K562 (cell line): ENCODE results near the gene PRDM10. TPM values are rescaled to one million over a fixed set of nuclear protein-coding genes. Genes with fewer than 3 reads are reported as not detected.

Experiments used
- ATAC-seq: fragments of 200-7000 bp; cut with Tn5 transposase; 3 replicates; pipeline ENCODE4 v1.9.1; 2020; ENCODE audit warnings: moderate library complexity
- BruUV-seq: library from RNA; stranded (reverse); fragments of 400-500 nt; replicated peaks from 2 replicates; lab custom pipeline; 2021; lab: Mats Ljungman, UMichigan
- CTCF ChIA-PET: fragments of 300-600 bp; formaldehyde crosslinking; extraction: SDS; loops from one replicate; lab custom pipeline; 2021; ENCODE audit warnings: low intra/inter-chr PET ratio; lab: Yijun Ruan, JAX
- POLR2A ChIA-PET: fragments of 300-600, 350-650 bp; sonication (Branson Sonifier 250); formaldehyde crosslinking; extraction: SDS; loops from one replicate; lab custom pipeline; 2021; ENCODE audit warnings: antibody characterized with exemption, inconsistent platforms; lab: Yijun Ruan, JAX
- DNase-seq, 4 experiments: peaks; one replicate each; pipeline versions ENCODE4 v3.0.0 to v3.0.0-alpha.2; 2011 to 2018; ENCODE audit warnings: low spot score in 3 of 4, mixed read lengths in 3 of 4; ENCODE audit errors: extremely low read depth in 1 of 4
- FAIRE-seq: peaks from 2 replicates; lab custom pipeline; 2011; peaks lifted over from hg19 to GRCh38; lab: Jason Lieb, UNC
- H2AFZ ChIP-seq: 2 replicates; pipeline ENCODE4 v1.6.0; 2011; ENCODE audit warnings: low read depth, low read length, control low read depth, inconsistent platforms
- H3K27ac ChIP-seq: fragments of 200-600 bp; 3 replicates; pipeline ENCODE4 v1.8.0; 2011; ENCODE audit warnings: low read depth, mild to moderate bottlenecking, control low read depth, inconsistent platforms, low read length, moderate library complexity, mixed read lengths; ENCODE audit errors: extremely low read depth
- H3K27me3 ChIP-seq, 2 experiments: fragments of 300-600 bp in 1 of 2; 2 replicates in 1 of 2; 3 replicates in 1 of 2; pipeline versions ENCODE4 v1.6.0 to v1.8.0; 2011; ENCODE audit warnings: inconsistent platforms in 2 of 2, low read length in 2 of 2, mild to moderate bottlenecking in 1 of 2, mixed read lengths in 1 of 2, moderate library complexity in 1 of 2; ENCODE audit not compliant: control insufficient read depth in 2 of 2, insufficient read depth in 2 of 2
- H3K36me3 ChIP-seq: fragments of 300-600 bp; 3 replicates; pipeline ENCODE4 v1.8.0; 2011; ENCODE audit warnings: mild to moderate bottlenecking, low read length, inconsistent platforms; ENCODE audit not compliant: control insufficient read depth, insufficient read depth
- H3K4me1 ChIP-seq, 2 experiments: fragments of 200-600 bp in 1 of 2; replicated peaks in 1 of 2; 2 replicates in 1 of 2; 3 replicates in 1 of 2; pipeline versions ENCODE4 v1.5.1 to v1.8.0; 2011; ENCODE audit warnings: inconsistent platforms in 2 of 2, low read length in 2 of 2, mild to moderate bottlenecking in 1 of 2, mixed read lengths in 1 of 2, moderate library complexity in 1 of 2; ENCODE audit not compliant: control insufficient read depth in 2 of 2, insufficient read depth in 2 of 2
- H3K4me2 ChIP-seq: 2 replicates; pipeline ENCODE4 v1.6.1; 2011; ENCODE audit warnings: low read length, control low read depth, inconsistent platforms, mixed read lengths; ENCODE audit not compliant: insufficient read depth
- H3K4me3 ChIP-seq: fragments of 200-600 bp; sonication (generic), shearing (Covaris generic); 2 replicates; pipeline ENCODE4 v1.5.1; 2016; ENCODE audit warnings: control low read depth, inconsistent platforms
- H3K79me2 ChIP-seq: fragments of 200-600 bp; 3 replicates; pipeline ENCODE4 v1.8.0; 2011; ENCODE audit warnings: low read length, inconsistent platforms; ENCODE audit not compliant: control insufficient read depth, insufficient read depth
- H3K9ac ChIP-seq, 2 experiments: 2 replicates each; pipeline versions ENCODE4 v1.6.0 to v1.6.1; 2011; ENCODE audit warnings: low read depth in 2 of 2, low read length in 2 of 2, control low read depth in 1 of 2, inconsistent platforms in 1 of 2, mild to moderate bottlenecking in 1 of 2, mixed read lengths in 1 of 2; ENCODE audit not compliant: insufficient read depth in 1 of 2
- H3K9me1 ChIP-seq: one replicate; pipeline ENCODE4 v1.6.0; 2011; ENCODE audit warnings: inconsistent platforms, mild to moderate bottlenecking, low read length, moderate library complexity; ENCODE audit not compliant: control insufficient read depth, insufficient read depth
- H3K9me3 ChIP-seq: replicated peaks from 2 replicates; pipeline ENCODE4 v1.5.1; 2011; ENCODE audit warnings: low read depth, low read length, inconsistent platforms; ENCODE audit not compliant: control insufficient read depth, insufficient read depth
- H4K20me1 ChIP-seq: replicated peaks from 2 replicates; pipeline ENCODE4 v1.6.1; 2011; ENCODE audit warnings: low read length, inconsistent platforms, mixed read lengths; ENCODE audit not compliant: control insufficient read depth, insufficient read depth
- ATF7 ChIP-seq: fragments of 450-650 bp; IDR thresholded peaks from 2 replicates; pipeline ENCODE4 v1.7.1; 2014; ENCODE audit warnings: mild to moderate bottlenecking, moderate library complexity
- CHD1 ChIP-seq: fragments of 200-600 bp; sonication (generic); IDR thresholded peaks from one replicate; pipeline ENCODE4 v1.6.1; 2012; ENCODE audit warnings: mild to moderate bottlenecking, moderate library complexity, low read length, inconsistent platforms
- HNRNPH1 ChIP-seq: fragments of 200-400 bp; formaldehyde crosslinking; optimal IDR thresholded peaks from 2 replicates; pipeline ENCODE3; 2017; ENCODE audit warnings: low read depth, mild to moderate bottlenecking, low read length, moderate library complexity
- NCOA4 ChIP-seq: fragments of 450-650 bp; IDR thresholded peaks from 2 replicates; pipeline ENCODE4 v1.6.1; 2018; ENCODE audit warnings: mild to moderate bottlenecking; ENCODE audit not compliant: partially characterized antibody
- PATZ1 ChIP-seq: fragments of 250-450 bp; sonication (Bioruptor Pico); IDR thresholded peaks from 2 replicates; pipeline ENCODE4 v1.5.0; 2020; ENCODE audit warnings: mild to moderate bottlenecking, borderline replicate concordance
- PTBP1 ChIP-seq: fragments of 200-400 bp; formaldehyde crosslinking; IDR thresholded peaks from 2 replicates; pipeline ENCODE4 v1.6.1; 2017; ENCODE audit warnings: low read depth, low read length
- PTTG1 ChIP-seq: fragments of 450-650 bp; IDR thresholded peaks from 2 replicates; pipeline ENCODE4 v1.6.1; 2016; ENCODE audit warnings: low read depth, mild to moderate bottlenecking, missing genetic modification characterization, missing compliant biosample characterization
- RFX1 ChIP-seq: fragments of 450-650 bp; IDR thresholded peaks from 2 replicates; pipeline ENCODE4 v1.6.1; 2016; ENCODE audit warnings: mild to moderate bottlenecking, moderate library complexity
- TAF15 ChIP-seq: fragments of 200-400 bp; formaldehyde crosslinking; IDR thresholded peaks from 2 replicates; pipeline ENCODE4 v1.6.1; 2017; ENCODE audit warnings: mild to moderate bottlenecking, low read depth, low read length, moderate library complexity
- TEAD1 ChIP-seq, 2 experiments: fragments of 450-650 bp in 1 of 2; sonication (generic) in 1 of 2; formaldehyde crosslinking; IDR thresholded peaks; 2 replicates each; pipeline versions ENCODE4 v1.4.0 to v1.8.0; 2020 to 2022; ENCODE audit warnings: mild to moderate bottlenecking in 2 of 2, missing genetic modification reagents in 1 of 2
- ZFPM2 ChIP-seq: fragments of 250-450 bp; sonication (Bioruptor Pico); IDR thresholded peaks from 2 replicates; pipeline ENCODE4 v1.5.1; 2022; ENCODE audit warnings: mild to moderate bottlenecking
- WGBS: fragments of 100-300 bp; shearing (Covaris generic); methylation state at CpG from one replicate; pipeline ENCODE4 v1.1.6; 2016; ENCODE audit warnings: low coverage, mixed read lengths; ENCODE audit not compliant: insufficient coverage; ENCODE audit errors: missing lambda C conversion rate; 5-methylcytosine and 5-hydroxymethylcytosine counted together
- in situ Hi-C: fragments of 300-500 bp; cut with MboI; formaldehyde crosslinking; loops from 4 replicates; pipeline ENCODE4 v1.15.0; 2018; ENCODE audit warnings: inconsistent platforms, mixed read lengths
- intact Hi-C: fragments of 100-400 bp; cut with micrococcal nuclease; formaldehyde crosslinking; loops from 2 replicates; pipeline ENCODE4 v1.14.2; 2022
- polyA plus RNA-seq, 8 experiments: library from polyadenylated mRNA; depleted of rRNA in 4 of 8; stranded (reverse) in 5 of 8; unstranded in 3 of 8; fragments of >200 nt; fragmentation: Nextera tagmentation in 2 of 8; fragmentation: Illumina TruSeq in 1 of 8; extraction: Ambion mirVana in 2 of 8; extraction: Trizol in 1 of 8; gene quantifications; 2 replicates each; pipeline versions ENCODE4 v1.2.1 to v1.2.3, GENCODE V29; 2011 to 2014; ENCODE audit warnings: inconsistent platforms in 1 of 8, missing spikeins in 1 of 8
- total RNA-seq, 7 experiments: library from RNA; depleted of rRNA in 6 of 7; stranded (reverse); fragments of >200 nt in 6 of 7; fragmentation: Illumina TruSeq in 2 of 7; extraction: Trizol in 2 of 7; gene quantifications; 2 replicates each; pipeline versions ENCODE4 v1.2.1 to v1.2.3, GENCODE V29; 2011 to 2021; ENCODE audit warnings: low replicate concordance in 1 of 7
- TF ChIP-seq, protein P1 (sequence below): sonication (generic); formaldehyde crosslinking; IDR thresholded peaks from 2 replicates; pipeline ENCODE4 v1.8.1; 2023; ENCODE audit warnings: missing genetic modification reagents, mild to moderate bottlenecking, borderline replicate concordance
- TF ChIP-seq, protein P2 (sequence below), 2 experiments: fragments of 450-650 bp in 1 of 2; sonication (generic) in 1 of 2; formaldehyde crosslinking; conservative IDR thresholded peaks; 2 replicates each; pipeline versions ENCODE4 v1.4.0 to v1.8.1; 2020 to 2022; ENCODE audit warnings: mild to moderate bottlenecking in 1 of 2, missing genetic modification reagents in 1 of 2

Gene PRDM10
- total and polyA plus RNA-seq, 9 of the 15 experiments (the other 6 are each of a cell fraction or from before 2014, with no cell fraction given): 0.89 to 9.3 (median 4.5) TPM

DNA sequence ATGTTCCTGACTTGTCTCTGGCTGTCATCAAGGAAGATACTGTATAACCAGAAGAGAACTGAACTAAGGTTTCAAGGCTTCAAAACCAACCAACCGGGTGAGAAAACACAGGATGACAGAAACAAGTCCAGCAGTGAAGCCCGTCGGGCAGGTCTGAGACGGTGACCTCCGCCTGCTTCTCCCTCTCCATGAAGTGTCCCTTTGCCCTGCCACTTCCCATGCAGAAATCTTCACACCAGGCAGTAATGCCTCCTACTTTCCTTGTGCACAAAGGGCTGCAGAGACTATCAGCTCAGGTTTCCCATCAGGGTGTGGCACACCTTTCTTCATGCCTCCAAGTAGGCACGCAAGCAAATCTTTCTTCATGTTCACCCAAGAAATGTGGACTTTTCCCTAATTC is 24.2 kb downstream of the PRDM10 start:
- ChIA-PET POLR2A (interaction anchor here (0.6 to 1.3 kb wide), 3 partner anchors 9 to 194 kb away, joined by 3 read pairs; no protein-coding TSS in a partner anchor), CTCF (no interaction called here)
- ATAC-seq (no peak), FAIRE-seq (no peak), DNase-seq (no peak)
- Histone ChIP-seq H3K4me2 (no peak overlapping the region), H3K9ac (no peak overlapping the region), H3K27me3 (no peaks in the 10 kb centered on the region), H4K20me1 (peaks cover 3% of the 10 kb centered on the region; the same call in 1 of the 2 replicates), H3K36me3 (no peaks in the 10 kb centered on the region), H2AFZ (no peak overlapping the region), H3K9me3 (no peaks in the 10 kb centered on the region), H3K4me3 (no peak overlapping the region), H3K79me2 (no peaks in the 10 kb centered on the region; the same call in 2 of the 3 replicates), H3K4me1 (peaks cover 6 to 9% of the 10 kb centered on the region in 2 experiments; a peak in 3 of 5 replicates), H3K27ac (no peak overlapping the region), H3K9me1 (no peaks in the 10 kb centered on the region)
- in situ Hi-C loops (no loop called here), intact Hi-C loops (no loop called here)
- 87% methylated on average over 6 of the region's 6 CpGs for WGBS
- no TSS peak for BruUV-seq
- TF ChIP-seq PTBP1 (no peak), TEAD1 (CRISPR knock-in tag; IDR thresholded peaks at IDR 0.05) (no peak), PTTG1 (tag) (no peak), HNRNPH1 (no peak), CHD1 (no peak), RFX1 (no peak), PATZ1 (no peak), ATF7 (no peak), ZFPM2 (CRISPR knock-in tag) (no peak), NCOA4 (no peak), TAF15 (no peak)
- TF ChIP-seq, protein P1, sequence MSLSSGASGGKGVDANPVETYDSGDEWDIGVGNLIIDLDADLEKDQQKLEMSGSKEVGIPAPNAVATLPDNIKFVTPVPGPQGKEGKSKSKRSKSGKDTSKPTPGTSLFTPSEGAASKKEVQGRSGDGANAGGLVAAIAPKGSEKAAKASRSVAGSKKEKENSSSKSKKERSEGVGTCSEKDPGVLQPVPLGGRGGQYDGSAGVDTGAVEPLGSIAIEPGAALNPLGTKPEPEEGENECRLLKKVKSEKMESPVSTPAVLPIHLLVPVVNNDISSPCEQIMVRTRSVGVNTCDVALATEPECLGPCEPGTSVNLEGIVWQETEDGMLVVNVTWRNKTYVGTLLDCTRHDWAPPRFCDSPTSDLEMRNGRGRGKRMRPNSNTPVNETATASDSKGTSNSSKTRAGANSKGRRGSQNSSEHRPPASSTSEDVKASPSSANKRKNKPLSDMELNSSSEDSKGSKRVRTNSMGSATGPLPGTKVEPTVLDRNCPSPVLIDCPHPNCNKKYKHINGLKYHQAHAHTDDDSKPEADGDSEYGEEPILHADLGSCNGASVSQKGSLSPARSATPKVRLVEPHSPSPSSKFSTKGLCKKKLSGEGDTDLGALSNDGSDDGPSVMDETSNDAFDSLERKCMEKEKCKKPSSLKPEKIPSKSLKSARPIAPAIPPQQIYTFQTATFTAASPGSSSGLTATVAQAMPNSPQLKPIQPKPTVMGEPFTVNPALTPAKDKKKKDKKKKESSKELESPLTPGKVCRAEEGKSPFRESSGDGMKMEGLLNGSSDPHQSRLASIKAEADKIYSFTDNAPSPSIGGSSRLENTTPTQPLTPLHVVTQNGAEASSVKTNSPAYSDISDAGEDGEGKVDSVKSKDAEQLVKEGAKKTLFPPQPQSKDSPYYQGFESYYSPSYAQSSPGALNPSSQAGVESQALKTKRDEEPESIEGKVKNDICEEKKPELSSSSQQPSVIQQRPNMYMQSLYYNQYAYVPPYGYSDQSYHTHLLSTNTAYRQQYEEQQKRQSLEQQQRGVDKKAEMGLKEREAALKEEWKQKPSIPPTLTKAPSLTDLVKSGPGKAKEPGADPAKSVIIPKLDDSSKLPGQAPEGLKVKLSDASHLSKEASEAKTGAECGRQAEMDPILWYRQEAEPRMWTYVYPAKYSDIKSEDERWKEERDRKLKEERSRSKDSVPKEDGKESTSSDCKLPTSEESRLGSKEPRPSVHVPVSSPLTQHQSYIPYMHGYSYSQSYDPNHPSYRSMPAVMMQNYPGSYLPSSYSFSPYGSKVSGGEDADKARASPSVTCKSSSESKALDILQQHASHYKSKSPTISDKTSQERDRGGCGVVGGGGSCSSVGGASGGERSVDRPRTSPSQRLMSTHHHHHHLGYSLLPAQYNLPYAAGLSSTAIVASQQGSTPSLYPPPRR (CRISPR knock-in tag): no peak
- TF ChIP-seq, protein P2, sequence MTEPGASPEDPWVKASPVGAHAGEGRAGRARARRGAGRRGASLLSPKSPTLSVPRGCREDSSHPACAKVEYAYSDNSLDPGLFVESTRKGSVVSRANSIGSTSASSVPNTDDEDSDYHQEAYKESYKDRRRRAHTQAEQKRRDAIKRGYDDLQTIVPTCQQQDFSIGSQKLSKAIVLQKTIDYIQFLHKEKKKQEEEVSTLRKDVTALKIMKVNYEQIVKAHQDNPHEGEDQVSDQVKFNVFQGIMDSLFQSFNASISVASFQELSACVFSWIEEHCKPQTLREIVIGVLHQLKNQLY (CRISPR knock-in tag; conservative IDR thresholded peaks at IDR 0.05): no peak
